Nephron (organoid): ENCODE results near the gene CHST9.

Experiments
- H3K27ac Mint-ChIP-seq, 3 experiments: 2 replicates each; pipeline ENCODE4 v1.8.0; 2020; ENCODE audit warnings: mixed read lengths in 3 of 3, mild to moderate bottlenecking in 2 of 3, moderate library complexity in 1 of 3
- H3K27me3 Mint-ChIP-seq: 2 replicates; pipeline ENCODE4 v1.8.0; 2021; ENCODE audit warnings: low read depth, mild to moderate bottlenecking, moderate library complexity, mixed read lengths
- H3K36me3 Mint-ChIP-seq: 2 replicates; pipeline ENCODE4 v1.8.0; 2020; ENCODE audit warnings: low read depth, mixed read lengths
- H3K4me1 Mint-ChIP-seq: 2 replicates; pipeline ENCODE4 v1.8.0; 2020; ENCODE audit warnings: mixed read lengths
- H3K4me3 Mint-ChIP-seq, 3 experiments: 2 replicates each; pipeline ENCODE4 v1.8.0; 2020; ENCODE audit warnings: mild to moderate bottlenecking in 3 of 3, mixed read lengths in 3 of 3, moderate library complexity in 2 of 3
- H3K9me3 Mint-ChIP-seq: 2 replicates; pipeline ENCODE4 v1.8.0; 2020; ENCODE audit warnings: mixed read lengths
- TF ChIP-seq, protein P1 (sequence below), 3 experiments: fragments of 200-600 bp; sonication (generic); IDR thresholded peaks; one replicate each; pipeline ENCODE4 v1.5.0; 2021; ENCODE audit warnings: antibody characterized with exemption in 3 of 3; ENCODE audit not compliant: unreplicated experiment in 3 of 3

CHST9 gene

DNA sequence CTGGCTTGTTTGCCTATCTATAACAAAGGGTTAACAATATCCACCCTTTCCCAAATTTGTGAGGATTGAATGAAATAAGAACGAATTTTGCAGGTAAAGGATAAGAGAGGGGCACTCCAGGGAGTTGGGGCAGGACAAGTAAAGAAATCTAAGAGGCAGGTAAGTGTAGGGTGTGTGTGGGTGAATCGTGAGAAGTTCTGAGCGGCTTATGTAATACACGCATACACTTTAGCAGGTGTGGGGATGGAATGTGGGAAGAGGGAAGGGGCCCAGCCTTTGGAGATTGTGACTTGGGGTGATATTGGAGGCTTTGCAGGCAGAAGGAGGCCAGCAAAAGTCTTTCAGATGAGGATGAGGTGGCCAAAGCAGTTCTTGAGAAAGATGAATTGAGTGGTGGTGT lies 236.4 kb downstream of the CHST9 start:
- Mint-ChIP-seq H3K4me3 (no peak overlapping the region), H3K9me3 (peaks cover 14% of the 10 kb centered on the region), H3K4me1 (no peaks in the 10 kb centered on the region), H3K36me3 (peaks cover 4% of the 10 kb centered on the region), H3K27me3 (no peaks in the 10 kb centered on the region), H3K27ac (no peak overlapping the region)
- TF ChIP-seq, protein P1, sequence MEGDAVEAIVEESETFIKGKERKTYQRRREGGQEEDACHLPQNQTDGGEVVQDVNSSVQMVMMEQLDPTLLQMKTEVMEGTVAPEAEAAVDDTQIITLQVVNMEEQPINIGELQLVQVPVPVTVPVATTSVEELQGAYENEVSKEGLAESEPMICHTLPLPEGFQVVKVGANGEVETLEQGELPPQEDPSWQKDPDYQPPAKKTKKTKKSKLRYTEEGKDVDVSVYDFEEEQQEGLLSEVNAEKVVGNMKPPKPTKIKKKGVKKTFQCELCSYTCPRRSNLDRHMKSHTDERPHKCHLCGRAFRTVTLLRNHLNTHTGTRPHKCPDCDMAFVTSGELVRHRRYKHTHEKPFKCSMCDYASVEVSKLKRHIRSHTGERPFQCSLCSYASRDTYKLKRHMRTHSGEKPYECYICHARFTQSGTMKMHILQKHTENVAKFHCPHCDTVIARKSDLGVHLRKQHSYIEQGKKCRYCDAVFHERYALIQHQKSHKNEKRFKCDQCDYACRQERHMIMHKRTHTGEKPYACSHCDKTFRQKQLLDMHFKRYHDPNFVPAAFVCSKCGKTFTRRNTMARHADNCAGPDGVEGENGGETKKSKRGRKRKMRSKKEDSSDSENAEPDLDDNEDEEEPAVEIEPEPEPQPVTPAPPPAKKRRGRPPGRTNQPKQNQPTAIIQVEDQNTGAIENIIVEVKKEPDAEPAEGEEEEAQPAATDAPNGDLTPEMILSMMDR (IDR thresholded peaks at IDR 0.05; ENCODE audit: unreplicated experiment in 3 of 3): no peak

DNA sequence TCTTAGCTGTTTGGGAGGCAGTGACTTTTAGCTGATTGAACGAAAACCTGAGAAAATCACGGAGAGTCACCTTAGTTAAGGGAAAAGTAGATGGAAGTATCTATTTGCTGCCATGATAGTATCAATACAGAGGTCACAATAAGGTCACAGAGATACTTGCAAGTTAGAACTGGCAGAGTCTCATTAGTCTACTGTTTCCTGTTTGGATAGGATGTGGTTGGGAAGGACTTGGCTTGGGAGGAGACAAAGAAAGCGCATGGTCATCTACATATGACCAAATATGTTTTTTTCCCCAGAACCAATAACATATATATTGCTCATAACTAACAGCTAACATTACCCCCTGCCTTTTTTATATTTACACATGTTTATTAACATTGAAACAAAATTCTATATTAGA lies 241.2 kb downstream of the CHST9 start:
- Mint-ChIP-seq H3K27me3 (no peaks in the 10 kb centered on the region), H3K27ac (no peak overlapping the region), H3K4me1 (no peaks in the 10 kb centered on the region), H3K9me3 (peaks cover 14% of the 10 kb centered on the region), H3K36me3 (peaks cover 4% of the 10 kb centered on the region), H3K4me3 (no peak overlapping the region)
- TF ChIP-seq, protein P1 (IDR thresholded peaks at IDR 0.05; ENCODE audit: unreplicated experiment in 3 of 3): no peak

DNA sequence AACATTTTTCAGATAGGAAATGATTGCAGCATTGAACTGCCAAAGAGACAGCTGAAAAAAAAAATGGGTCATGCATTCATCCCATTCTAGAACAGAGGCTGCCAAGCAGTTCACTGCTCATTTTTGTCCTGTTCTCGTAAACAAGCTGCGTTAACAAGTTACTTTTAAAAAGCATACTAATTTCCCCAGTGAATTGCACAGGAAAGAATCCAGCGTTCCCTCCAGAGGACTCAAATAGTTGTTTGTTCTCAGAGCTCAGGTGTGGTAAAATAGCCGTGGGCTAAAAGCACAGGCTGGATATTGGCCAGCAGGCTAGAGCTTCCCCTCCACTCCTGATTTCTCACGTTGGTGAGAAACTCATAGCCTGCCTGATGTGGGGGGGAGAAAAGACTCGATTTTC lies 243.5 kb downstream of the CHST9 start:
- Mint-ChIP-seq H3K36me3 (peaks cover 4% of the 10 kb centered on the region), H3K4me3 (no peak overlapping the region), H3K9me3 (peaks cover 8% of the 10 kb centered on the region), H3K27me3 (no peaks in the 10 kb centered on the region), H3K27ac (no peak overlapping the region), H3K4me1 (no peaks in the 10 kb centered on the region)
- TF ChIP-seq, protein P1 (IDR thresholded peaks at IDR 0.05; ENCODE audit: unreplicated experiment in 3 of 3): no peak

DNA sequence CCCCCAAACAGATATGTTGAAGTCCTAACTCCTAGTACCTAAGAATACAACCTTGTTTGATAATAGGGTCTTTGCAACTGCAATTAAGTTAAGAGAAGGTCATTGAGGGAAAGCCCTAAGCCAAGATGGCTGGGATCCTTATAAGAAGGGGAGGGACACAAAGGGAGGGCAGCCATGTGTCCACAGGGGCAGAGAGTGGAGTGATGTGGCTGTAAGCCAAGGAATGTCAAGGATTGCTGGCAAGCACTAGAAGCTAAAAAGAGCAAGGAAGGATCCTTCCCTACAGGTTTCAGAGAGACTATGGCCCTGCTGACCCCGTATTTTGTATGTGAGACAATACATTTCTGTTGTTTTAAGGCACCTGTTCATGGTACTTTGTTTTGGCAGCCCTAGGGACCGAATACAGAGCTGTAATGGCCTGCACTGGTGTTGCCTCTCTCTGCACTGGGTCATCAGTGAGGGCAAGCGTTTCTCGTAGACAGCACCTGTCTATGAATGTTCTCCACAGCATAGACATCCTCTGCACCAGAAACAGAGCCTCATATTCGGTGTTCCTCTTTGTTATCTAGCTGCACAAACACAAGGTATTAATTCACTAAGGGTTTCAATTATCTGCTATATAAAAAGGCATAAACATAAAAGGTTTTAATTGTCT lies 244.2 kb downstream of the CHST9 start:
- Mint-ChIP-seq H3K27me3 (no peaks in the 10 kb centered on the region), H3K4me1 (no peaks in the 10 kb centered on the region), H3K4me3 (no peak overlapping the region), H3K36me3 (no peaks in the 10 kb centered on the region), H3K9me3 (peaks cover 4% of the 10 kb centered on the region), H3K27ac (no peak overlapping the region)
- TF ChIP-seq, protein P1 (IDR thresholded peaks at IDR 0.05; ENCODE audit: unreplicated experiment in 3 of 3): no peak

DNA sequence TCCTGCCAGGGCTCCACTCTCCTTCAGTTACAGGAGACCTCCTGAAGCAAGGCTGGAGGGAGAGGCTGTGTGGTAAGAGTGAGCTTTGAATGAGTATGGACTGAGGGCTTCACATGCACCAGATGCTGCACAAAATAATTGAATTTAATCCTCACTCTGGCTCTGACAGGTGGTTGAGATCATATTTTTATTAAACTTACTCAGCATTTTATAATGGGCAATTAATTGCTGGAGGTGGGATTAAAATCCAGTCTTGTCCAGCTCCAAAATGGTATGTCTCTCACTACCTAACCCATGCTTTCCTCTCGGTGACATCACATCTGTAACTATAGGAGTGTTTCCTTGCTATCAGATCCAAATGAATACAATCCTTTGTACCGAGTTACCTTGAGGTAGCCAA lies 253.4 kb downstream of the CHST9 start:
- TF ChIP-seq, protein P1 (IDR thresholded peaks at IDR 0.05; ENCODE audit: unreplicated experiment in 3 of 3): no peak
- Mint-ChIP-seq H3K4me1 (peaks cover 8% of the 10 kb centered on the region), H3K4me3 (no peak overlapping the region), H3K9me3 (no peaks in the 10 kb centered on the region), H3K27ac (no peak overlapping the region), H3K36me3 (peaks cover 5% of the 10 kb centered on the region), H3K27me3 (no peaks in the 10 kb centered on the region)

DNA sequence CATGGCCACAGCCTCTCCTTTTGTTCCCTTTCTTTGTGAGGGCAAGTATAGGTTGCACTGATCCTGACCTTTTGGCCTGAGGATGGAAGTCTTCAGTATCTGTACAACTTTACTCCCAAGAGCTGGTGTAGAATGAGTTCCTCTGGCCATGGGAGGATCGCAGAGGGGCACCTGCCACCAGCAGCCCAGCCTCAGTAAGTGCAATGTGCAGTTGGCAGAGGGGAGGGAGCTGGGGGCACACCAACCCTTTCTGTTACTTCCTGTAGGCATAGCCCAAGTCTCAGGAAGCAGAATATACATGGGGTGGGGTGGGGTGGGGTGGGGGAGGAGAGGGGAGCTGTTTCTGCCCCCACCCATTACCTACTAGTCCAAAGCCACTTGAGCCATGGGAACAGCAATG lies 254.5 kb downstream of the CHST9 start:
- Mint-ChIP-seq H3K4me3 (no peak overlapping the region), H3K36me3 (peaks cover 5% of the 10 kb centered on the region), H3K27ac (no peak overlapping the region), H3K9me3 (no peaks in the 10 kb centered on the region), H3K27me3 (no peaks in the 10 kb centered on the region), H3K4me1 (peaks cover 17% of the 10 kb centered on the region)
- TF ChIP-seq, protein P1 (IDR thresholded peaks at IDR 0.05; ENCODE audit: unreplicated experiment in 3 of 3): no peak
